ENCODE data around the gene SORT1.
"Not testable (repeated sequence)": the region's sequence is repeated elsewhere in the genome, so short reads cannot be mapped to it uniquely, and the experiment has no call there.

The SORT1 gene

DNA sequence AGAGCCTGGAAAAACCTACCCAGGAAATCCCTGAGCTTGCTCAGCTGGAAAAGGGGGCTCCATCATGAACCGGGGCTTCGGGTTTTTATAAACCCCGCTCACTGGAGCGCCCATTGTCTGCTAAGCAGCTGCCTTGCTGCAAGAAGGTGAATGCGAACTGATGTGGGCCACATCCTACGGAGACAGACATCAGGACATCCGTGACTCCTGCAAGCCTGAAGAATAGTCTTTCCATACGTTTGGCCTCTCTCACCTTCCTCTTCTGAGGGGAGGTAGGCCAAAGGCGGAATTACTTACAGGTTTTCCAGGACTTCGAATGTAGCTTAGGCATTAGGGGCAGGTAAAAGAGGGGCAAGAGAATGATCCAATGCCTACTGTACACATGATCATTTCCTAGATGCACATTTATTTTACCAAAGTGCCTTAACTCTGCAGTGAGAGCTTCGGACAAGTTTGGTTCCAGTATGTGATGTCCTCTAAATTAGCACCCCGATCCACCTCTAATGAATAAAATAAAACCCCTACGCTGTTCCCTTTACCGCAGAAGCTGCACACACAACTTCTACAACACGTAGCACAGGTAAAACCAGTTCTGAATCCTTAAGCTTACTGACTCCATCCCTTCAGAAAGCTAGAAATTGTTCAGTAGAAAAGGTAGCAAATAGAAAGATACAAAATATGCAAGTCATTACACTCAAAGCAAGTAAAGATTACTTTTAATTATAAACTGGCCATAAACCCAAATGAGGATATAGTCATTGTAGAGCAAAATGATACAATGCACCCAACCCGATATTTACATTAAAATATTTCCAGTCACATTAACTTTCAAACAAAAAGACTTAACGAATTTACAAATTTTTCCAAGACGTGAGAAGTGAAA is 866 bp upstream of the SORT1 start:
- H3K27me3 ChIP-seq (ENCODE audit: control insufficient read depth in 2 of 2, insufficient read depth in 2 of 2, low read length in 2 of 2): no peaks in the 10 kb centered on the region
- peaks cover 16 to 20% of the 10 kb centered on the region in 2 donors for H3K36me3 ChIP-seq (ENCODE audit: control insufficient read depth in 2 of 2, insufficient read depth in 2 of 2, low read length in 2 of 2)
- peak overlapping the region; percentile 75 to 77 for H3K4me3 ChIP-seq (ENCODE audit: low read length in 2 of 2)
- no peaks in the 10 kb centered on the region for H3K9me3 ChIP-seq (ENCODE audit: control insufficient read depth in 2 of 2, low read length in 2 of 2)
- peaks cover 16 to 24% of the 10 kb centered on the region in 2 donors for H3K4me1 ChIP-seq (ENCODE audit: control insufficient read depth in 2 of 2, insufficient read depth in 2 of 2, low read length in 2 of 2)
- H3K27ac ChIP-seq (ENCODE audit: low read depth in 2 of 2, low read length in 2 of 2): peak overlapping the region in 1 of 2 donors; percentile 16
- peak overlapping the region in 1 of 2 donors; percentile 67 for H3K9ac ChIP-seq (ENCODE audit: low read depth in 1 of 2, low read length in 2 of 2)

DNA sequence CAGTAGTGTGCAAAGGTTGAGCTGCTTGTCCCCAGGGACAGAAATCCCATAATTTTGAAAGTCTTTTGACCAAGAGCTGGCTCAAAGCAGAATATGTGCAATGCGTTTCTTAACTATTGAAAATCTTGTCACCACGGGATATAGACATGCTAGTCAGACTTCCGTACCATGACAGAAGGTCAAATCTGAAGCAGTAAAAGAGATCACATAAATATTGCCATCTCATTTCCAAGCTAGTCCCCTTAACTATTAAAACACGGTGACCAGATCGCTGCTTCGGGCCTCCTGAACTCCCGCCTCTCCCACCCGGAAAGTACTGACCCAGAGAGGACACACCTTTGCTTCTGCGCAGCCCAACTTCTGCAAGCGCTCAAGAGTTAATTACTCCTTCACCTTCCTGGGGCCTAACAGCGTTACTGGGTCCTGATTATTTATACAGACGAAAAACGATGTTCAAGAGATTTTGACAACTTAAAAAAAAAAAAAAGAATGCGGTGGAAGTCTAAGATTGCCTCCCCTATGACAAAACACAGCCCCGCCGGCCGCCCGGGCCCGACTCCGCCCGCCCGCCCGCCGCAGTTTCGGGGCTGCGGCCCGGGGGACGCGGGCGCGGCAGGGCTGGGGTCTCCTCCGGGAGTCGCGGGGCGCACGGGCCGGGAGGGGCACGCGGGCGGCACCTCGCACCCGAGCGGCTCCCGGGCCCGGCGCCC is 692 bp downstream of the SORT1 start:
- H3K9me3 ChIP-seq (ENCODE audit: control insufficient read depth in 2 of 2, low read length in 2 of 2): no peaks in the 10 kb centered on the region
- peaks cover 11 to 12% of the 10 kb centered on the region in 2 donors for H3K36me3 ChIP-seq (ENCODE audit: control insufficient read depth in 2 of 2, insufficient read depth in 2 of 2, low read length in 2 of 2)
- H3K27ac ChIP-seq (ENCODE audit: low read depth in 2 of 2, low read length in 2 of 2): peak overlapping the region; percentile 56 to 70
- peaks cover 30 to 35% of the 10 kb centered on the region in 2 donors for H3K4me1 ChIP-seq (ENCODE audit: control insufficient read depth in 2 of 2, insufficient read depth in 2 of 2, low read length in 2 of 2)
- no peaks in the 10 kb centered on the region for H3K27me3 ChIP-seq (ENCODE audit: control insufficient read depth in 2 of 2, insufficient read depth in 2 of 2, low read length in 2 of 2)
- H3K4me3 ChIP-seq (ENCODE audit: low read length in 2 of 2): peak overlapping the region; percentile 75 to 78
- peak overlapping the region; percentile 3 to 74 for H3K9ac ChIP-seq (ENCODE audit: low read depth in 1 of 2, low read length in 2 of 2)

DNA sequence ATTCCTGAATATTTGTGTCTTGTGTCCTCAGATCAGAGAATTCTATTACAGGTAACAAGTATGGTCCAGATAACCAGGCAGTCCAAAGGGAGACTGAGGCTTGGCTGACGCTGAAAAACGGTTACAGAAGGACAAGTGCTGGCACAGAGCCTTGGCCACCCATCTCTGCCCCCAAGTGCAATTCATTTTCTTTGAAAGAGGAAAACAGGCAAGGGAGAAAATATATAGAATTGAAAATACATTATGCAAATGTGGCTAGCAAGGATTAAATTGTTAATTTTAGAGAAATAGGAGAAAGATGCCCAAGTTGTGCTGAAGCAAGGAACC is 1.2 kb downstream of the SORT1 start:
- no peaks in the 10 kb centered on the region for H3K27me3 ChIP-seq (ENCODE audit: control insufficient read depth in 2 of 2, insufficient read depth in 2 of 2, low read length in 2 of 2)
- peak overlapping the region; percentile 35 to 70 for H3K27ac ChIP-seq (ENCODE audit: low read depth in 2 of 2, low read length in 2 of 2)
- H3K36me3 ChIP-seq (ENCODE audit: control insufficient read depth in 2 of 2, insufficient read depth in 2 of 2, low read length in 2 of 2): peaks cover 7 to 8% of the 10 kb centered on the region in 2 donors
- peaks cover 31 to 37% of the 10 kb centered on the region in 2 donors for H3K4me1 ChIP-seq (ENCODE audit: control insufficient read depth in 2 of 2, insufficient read depth in 2 of 2, low read length in 2 of 2)
- peak overlapping the region in 1 of 2 donors; percentile 74 for H3K9ac ChIP-seq (ENCODE audit: low read depth in 1 of 2, low read length in 2 of 2)
- peak overlapping the region; percentile 75 to 78 for H3K4me3 ChIP-seq (ENCODE audit: low read length in 2 of 2)
- H3K9me3 ChIP-seq (ENCODE audit: control insufficient read depth in 2 of 2, low read length in 2 of 2): no peaks in the 10 kb centered on the region

DNA sequence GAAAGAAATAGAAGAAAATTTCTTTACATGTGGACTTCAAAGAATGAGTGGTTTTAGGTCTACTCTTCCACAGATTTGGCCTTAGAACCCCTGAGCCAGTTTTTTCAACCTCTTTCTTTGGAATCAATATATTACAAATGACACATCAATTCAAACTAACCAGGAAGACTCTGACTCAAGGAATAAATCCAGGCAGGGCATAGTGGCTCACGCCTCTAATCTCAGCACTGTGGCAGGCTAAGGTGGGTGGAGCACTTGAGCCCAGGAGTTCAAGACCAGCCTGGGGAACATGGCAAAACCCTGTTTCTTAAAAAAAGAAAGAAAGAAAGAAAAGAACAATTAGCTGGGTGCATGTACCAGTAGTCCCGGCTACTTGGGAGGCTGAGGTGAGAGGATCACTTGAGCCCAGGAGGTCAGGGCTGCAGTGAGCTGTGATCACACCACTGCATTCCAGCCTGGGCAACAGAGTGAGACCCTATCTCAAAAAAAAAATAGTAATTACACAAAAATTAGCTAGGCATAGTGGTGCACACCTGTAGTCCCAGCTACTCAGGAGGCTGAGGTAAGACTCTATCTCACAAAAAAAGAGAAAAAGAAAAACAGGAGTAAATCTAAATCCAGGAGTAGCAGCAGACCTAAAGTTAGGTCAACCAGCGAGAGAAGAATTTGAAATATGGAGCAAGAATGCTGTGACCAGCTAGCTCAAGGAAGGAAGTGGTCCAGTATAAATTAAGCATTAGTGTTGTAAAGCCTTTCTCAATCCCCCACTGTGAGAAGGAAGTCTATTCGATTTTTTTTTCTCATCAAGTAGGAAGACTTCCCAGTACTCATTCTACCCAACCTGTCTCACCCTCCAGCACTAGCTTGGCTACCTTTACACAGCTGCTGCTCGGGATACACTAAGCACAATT is 1.9 kb downstream of the SORT1 start:
- Histone ChIP-seq H3K27me3 (ENCODE audit: control insufficient read depth in 2 of 2, insufficient read depth in 2 of 2, low read length in 2 of 2) (no peaks in the 10 kb centered on the region), H3K4me1 (ENCODE audit: control insufficient read depth in 2 of 2, insufficient read depth in 2 of 2, low read length in 2 of 2) (peaks cover 31 to 37% of the 10 kb centered on the region in 2 donors), H3K9me3 (ENCODE audit: control insufficient read depth in 2 of 2, low read length in 2 of 2) (no peaks in the 10 kb centered on the region), H3K4me3 (ENCODE audit: low read length in 2 of 2) (peak overlapping the region; percentile 75 to 78), H3K27ac (ENCODE audit: low read depth in 2 of 2, low read length in 2 of 2) (peak overlapping the region in 1 of 2 donors; percentile 70), H3K36me3 (ENCODE audit: control insufficient read depth in 2 of 2, insufficient read depth in 2 of 2, low read length in 2 of 2) (peaks cover 1 to 5% of the 10 kb centered on the region in 2 donors), H3K9ac (ENCODE audit: low read depth in 1 of 2, low read length in 2 of 2) (peak overlapping the region in 1 of 2 donors; percentile 74)

DNA sequence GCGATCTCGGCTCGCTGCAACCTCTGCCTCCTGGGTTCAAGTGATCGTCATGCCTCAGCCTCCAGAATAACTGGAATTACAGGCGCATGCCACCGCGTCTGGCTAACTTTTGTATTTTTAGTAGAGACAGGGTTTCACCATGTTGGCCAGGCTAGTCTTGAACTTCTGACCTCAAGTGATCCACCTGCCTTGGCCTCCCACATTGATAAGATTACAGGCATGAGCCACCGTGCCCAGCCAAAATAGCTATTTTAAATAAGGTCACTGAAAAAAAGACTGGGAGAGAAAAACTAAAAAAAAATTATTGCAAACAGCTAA is 2.5 kb downstream of the SORT1 start:
- not testable (repeated sequence) for H3K27me3 ChIP-seq (ENCODE audit: control insufficient read depth in 2 of 2, insufficient read depth in 2 of 2, low read length in 2 of 2); H3K9me3 ChIP-seq (ENCODE audit: control insufficient read depth in 2 of 2, low read length in 2 of 2); H3K27ac ChIP-seq (ENCODE audit: low read depth in 2 of 2, low read length in 2 of 2); H3K4me3 ChIP-seq (ENCODE audit: low read length in 2 of 2); H3K36me3 ChIP-seq (ENCODE audit: control insufficient read depth in 2 of 2, insufficient read depth in 2 of 2, low read length in 2 of 2); H3K9ac ChIP-seq (ENCODE audit: low read depth in 1 of 2, low read length in 2 of 2)
- peaks cover 31 to 37% of the 10 kb centered on the region in 2 donors for H3K4me1 ChIP-seq (ENCODE audit: control insufficient read depth in 2 of 2, insufficient read depth in 2 of 2, low read length in 2 of 2)

DNA sequence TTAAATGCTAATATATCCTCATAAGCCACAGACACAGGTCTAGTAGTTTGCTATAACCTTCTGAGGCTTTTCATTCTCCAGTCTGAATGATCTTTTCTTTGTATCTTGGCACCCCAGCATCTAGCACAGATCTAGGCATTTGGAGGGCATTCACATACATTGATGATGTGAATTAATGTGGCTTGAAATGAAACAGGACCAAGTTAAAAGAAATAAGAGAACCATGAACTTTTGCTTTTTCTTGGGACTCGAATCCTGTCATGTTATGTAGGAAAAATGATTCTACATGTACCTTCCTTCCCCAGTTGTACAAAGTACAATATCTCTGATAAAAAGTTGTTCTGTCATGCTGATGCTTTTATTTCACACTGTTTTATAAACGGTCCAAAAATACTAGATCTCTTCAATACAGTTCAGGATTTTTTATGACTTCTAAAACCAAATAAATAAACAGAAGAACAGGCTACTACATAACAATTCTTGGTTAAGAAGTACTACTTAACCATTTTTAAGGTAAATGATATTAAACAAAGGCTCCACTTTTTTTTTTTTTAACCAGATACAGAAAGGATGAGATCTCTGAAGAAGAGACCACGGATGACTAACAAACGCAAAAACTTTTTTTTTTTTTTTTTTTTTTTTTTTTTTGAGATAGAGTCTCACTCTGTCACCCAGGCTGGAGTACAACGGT is 3.0 kb downstream of the SORT1 start:
- H3K4me3 ChIP-seq (ENCODE audit: low read length in 2 of 2): no peak overlapping the region
- H3K36me3 ChIP-seq (ENCODE audit: control insufficient read depth in 2 of 2, insufficient read depth in 2 of 2, low read length in 2 of 2): no peaks in the 10 kb centered on the region
- no peaks in the 10 kb centered on the region for H3K9me3 ChIP-seq (ENCODE audit: control insufficient read depth in 2 of 2, low read length in 2 of 2)
- H3K27me3 ChIP-seq (ENCODE audit: control insufficient read depth in 2 of 2, insufficient read depth in 2 of 2, low read length in 2 of 2): no peaks in the 10 kb centered on the region
- H3K4me1 ChIP-seq (ENCODE audit: control insufficient read depth in 2 of 2, insufficient read depth in 2 of 2, low read length in 2 of 2): peaks cover 31 to 39% of the 10 kb centered on the region in 2 donors
- H3K9ac ChIP-seq (ENCODE audit: low read depth in 1 of 2, low read length in 2 of 2): peak overlapping the region in 1 of 2 donors; percentile 24
- H3K27ac ChIP-seq (ENCODE audit: low read depth in 2 of 2, low read length in 2 of 2): peak overlapping the region; percentile 24 to 41

DNA sequence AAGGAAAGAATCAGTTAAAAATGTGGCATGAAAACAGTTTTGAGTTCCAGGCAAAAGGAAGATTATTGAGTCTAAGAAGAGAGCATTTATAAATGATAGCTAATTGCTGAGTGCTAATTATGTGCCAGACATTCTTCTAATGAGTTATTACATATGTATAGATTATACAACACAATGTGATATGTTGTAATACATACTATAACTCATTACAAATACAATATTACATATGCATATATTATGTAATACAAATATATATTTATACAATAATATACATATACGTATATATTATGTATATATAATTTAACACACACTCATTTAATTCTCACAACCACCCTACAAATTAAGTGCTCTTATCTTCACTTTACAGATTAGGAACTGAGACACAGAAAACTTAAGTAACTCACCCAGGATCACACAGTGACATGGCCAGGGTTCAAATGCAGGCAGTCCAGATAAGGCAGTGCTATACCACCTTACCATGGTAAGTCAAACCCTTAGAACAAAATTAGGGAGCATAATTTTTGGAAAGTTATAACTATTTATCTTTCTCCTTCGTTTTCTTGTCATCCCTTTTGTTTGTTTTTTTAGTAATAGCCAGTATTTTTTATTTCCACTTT is 4.0 kb downstream of the SORT1 start:
- peak overlapping the region; percentile 77 to 81 for H3K27ac ChIP-seq (ENCODE audit: low read depth in 2 of 2, low read length in 2 of 2)
- no peaks in the 10 kb centered on the region for H3K36me3 ChIP-seq (ENCODE audit: control insufficient read depth in 2 of 2, insufficient read depth in 2 of 2, low read length in 2 of 2)
- H3K4me1 ChIP-seq (ENCODE audit: control insufficient read depth in 2 of 2, insufficient read depth in 2 of 2, low read length in 2 of 2): peaks cover 31 to 39% of the 10 kb centered on the region in 2 donors
- peak overlapping the region in 1 of 2 donors; percentile 46 for H3K4me3 ChIP-seq (ENCODE audit: low read length in 2 of 2)
- H3K9ac ChIP-seq (ENCODE audit: low read depth in 1 of 2, low read length in 2 of 2): peak overlapping the region; percentile 4 to 36
- no peaks in the 10 kb centered on the region for H3K9me3 ChIP-seq (ENCODE audit: control insufficient read depth in 2 of 2, low read length in 2 of 2)
- H3K27me3 ChIP-seq (ENCODE audit: control insufficient read depth in 2 of 2, insufficient read depth in 2 of 2, low read length in 2 of 2): no peaks in the 10 kb centered on the region

DNA sequence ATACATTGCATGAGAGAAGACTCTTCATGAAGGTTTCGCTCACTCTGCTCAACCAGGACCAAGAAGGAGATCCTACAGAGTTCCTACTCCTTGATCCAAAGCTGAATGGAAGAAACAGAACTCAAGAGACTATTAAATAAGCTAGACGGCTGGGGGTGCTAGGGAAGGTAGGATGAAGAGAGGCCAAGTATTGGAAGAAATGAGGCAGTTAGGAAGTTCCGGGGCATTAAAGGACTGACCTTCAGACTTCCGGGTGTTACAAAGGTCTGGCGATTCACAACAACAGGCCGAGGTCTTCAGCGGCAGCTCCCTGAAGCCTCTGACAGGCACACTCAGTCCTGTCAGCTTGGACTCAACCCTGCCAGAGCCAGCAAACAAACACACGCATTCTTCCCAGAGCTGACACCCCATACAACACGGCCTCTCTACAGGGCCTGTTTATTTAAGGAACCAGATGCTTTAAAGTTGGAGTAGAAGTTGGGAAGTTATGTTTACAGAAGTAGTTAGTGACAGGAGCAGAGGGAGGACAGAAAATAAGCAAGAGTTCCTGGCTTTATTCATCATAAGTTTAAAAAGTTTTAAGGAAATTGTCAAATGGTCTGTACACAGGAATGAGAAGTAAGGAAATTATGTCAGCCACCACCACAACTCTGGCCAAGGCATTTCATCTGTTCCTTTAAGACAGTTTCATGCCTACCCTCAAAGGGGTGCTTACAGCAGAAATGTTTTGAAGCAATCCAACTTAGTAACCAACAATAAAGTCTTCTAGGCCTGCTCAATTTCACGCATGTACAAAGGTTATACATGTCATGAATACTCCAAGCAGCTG is 4.7 kb downstream of the SORT1 start:
- Histone ChIP-seq H3K9ac (ENCODE audit: low read depth in 1 of 2, low read length in 2 of 2) (peak overlapping the region; percentile 4 to 36), H3K27me3 (ENCODE audit: control insufficient read depth in 2 of 2, insufficient read depth in 2 of 2, low read length in 2 of 2) (no peaks in the 10 kb centered on the region), H3K27ac (ENCODE audit: low read depth in 2 of 2, low read length in 2 of 2) (peak overlapping the region; percentile 77 to 81), H3K4me1 (ENCODE audit: control insufficient read depth in 2 of 2, insufficient read depth in 2 of 2, low read length in 2 of 2) (peaks cover 27 to 32% of the 10 kb centered on the region in 2 donors), H3K9me3 (ENCODE audit: control insufficient read depth in 2 of 2, low read length in 2 of 2) (no peaks in the 10 kb centered on the region), H3K36me3 (ENCODE audit: control insufficient read depth in 2 of 2, insufficient read depth in 2 of 2, low read length in 2 of 2) (no peaks in the 10 kb centered on the region), H3K4me3 (ENCODE audit: low read length in 2 of 2) (peak overlapping the region; percentile 37 to 46)

Measured in mucosa of rectum (tissue), 2 donors.